ENCODE measurements around the gene MBD3L2B.

MBD3L2B gene

DNA sequence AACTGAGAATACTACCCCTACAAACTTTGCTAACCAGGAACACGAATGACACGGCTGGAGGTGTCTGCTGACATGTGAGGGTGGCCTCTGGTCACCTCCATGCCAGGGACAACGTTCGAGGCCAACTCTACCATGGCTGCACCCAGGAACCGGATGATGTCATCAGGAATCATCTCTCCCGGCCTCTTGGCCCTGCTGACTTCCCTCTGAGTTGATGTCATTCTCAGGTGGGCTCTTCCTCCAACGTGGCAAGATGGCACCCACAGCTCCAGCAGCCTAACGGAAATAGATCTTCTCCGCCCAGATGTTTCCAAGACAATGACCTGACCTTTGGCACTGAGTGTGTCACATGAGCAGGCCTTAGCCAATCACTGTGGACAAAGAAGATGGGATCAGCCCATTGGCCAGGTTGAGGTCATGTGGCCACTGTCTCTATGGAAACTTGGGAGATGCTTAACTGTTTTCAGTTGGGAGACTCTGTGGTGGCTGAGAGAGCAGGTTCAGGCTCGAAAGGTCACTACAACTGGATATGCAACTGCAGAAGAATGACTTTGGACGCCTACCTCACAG is 15.0 kb downstream of the MBD3L2B start:
- Histone ChIP-seq H3K4me1 (peaks cover 11% of the 10 kb centered on the region), H4K20me1 (no peaks in the 10 kb centered on the region)
- TF ChIP-seq Cebpa-rat (IDR thresholded peaks at IDR 0.05) = no peak

DNA sequence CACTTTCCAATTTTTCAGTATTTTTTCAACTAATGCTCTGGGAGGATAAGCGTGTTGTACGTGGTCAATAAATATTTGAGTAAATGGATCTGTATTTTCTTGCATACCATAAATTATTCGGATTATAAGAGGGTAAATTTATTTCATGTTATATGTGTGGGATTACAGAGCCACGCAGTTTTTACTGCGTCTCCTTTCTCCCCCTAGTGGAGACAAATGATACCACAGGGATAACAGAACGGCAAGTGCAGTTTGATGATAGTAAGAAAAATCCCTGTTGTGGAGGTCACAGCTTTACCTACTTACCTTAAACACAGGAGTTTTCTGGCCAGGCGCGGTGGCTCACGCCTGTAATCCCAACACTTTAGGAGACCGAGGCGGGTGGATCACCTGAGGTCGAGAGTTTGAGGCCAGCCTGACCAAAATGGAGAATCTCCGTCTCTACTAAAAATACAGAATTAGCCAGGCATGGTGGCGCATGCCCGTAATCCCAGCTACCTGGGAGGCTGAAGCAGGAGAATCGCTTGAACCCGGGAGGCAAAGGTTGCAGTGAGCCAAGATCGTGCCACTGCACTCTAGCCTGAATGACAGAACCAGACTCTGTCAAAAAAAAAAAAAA is 16.8 kb downstream of the MBD3L2B start:
- no peak overlapping the region for H3K9ac ChIP-seq
- H4K20me1 ChIP-seq = no peaks in the 10 kb centered on the region
- H3K27me3 ChIP-seq = no peaks in the 10 kb centered on the region
- no peak overlapping the region for H3K27ac ChIP-seq
- no peak overlapping the region for H3K4me3 ChIP-seq
- no peak overlapping the region for H3K4me2 ChIP-seq
- TF ChIP-seq Cebpa-rat (IDR thresholded peaks at IDR 0.05) = no peak
- no peaks in the 10 kb centered on the region for H3K36me3 ChIP-seq
- no peaks in the 10 kb centered on the region for H3K9me3 ChIP-seq
- peaks cover 7% of the 10 kb centered on the region for H3K4me1 ChIP-seq

More for the DNA sequence above, 15.0 kb downstream of the MBD3L2B start:
- no peak overlapping the region for H3K9ac ChIP-seq
- no peak overlapping the region for H3K4me2 ChIP-seq
- H3K36me3 ChIP-seq = no peaks in the 10 kb centered on the region
- H3K27me3 ChIP-seq = no peaks in the 10 kb centered on the region
- H3K9me3 ChIP-seq = no peaks in the 10 kb centered on the region
- H3K27ac ChIP-seq = no peak overlapping the region
- H3K4me3 ChIP-seq = no peak overlapping the region

DNA sequence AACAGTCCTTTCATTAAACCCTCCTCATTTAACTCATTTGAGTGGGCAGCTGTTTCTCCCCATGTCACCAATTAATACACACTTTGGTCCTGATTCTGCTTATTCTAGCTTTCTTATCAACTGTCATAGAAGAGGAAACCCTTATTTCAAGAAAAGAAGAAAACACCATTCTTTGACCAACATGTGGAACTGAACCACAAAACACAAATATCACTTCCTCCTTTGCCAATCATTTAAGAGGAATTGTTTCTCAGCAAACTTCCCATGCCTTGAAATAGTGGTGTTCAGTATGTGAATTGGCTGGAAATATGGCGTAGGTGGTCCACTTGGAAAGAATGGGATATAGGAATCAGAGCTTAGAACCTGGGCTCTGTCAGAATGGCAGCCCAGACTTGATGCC is 20.4 kb downstream of the MBD3L2B start:
- Histone ChIP-seq H3K4me1 (no peaks in the 10 kb centered on the region), H3K9me3 (peaks cover 9% of the 10 kb centered on the region; the same call in 1 of the 2 replicates), H3K4me3 (no peak overlapping the region), H3K36me3 (no peaks in the 10 kb centered on the region), H3K9ac (no peak overlapping the region), H4K20me1 (no peaks in the 10 kb centered on the region), H3K27me3 (no peaks in the 10 kb centered on the region), H3K27ac (no peak overlapping the region), H3K4me2 (no peak overlapping the region)
- no peak for TF ChIP-seq Cebpa-rat (IDR thresholded peaks at IDR 0.05)

DNA sequence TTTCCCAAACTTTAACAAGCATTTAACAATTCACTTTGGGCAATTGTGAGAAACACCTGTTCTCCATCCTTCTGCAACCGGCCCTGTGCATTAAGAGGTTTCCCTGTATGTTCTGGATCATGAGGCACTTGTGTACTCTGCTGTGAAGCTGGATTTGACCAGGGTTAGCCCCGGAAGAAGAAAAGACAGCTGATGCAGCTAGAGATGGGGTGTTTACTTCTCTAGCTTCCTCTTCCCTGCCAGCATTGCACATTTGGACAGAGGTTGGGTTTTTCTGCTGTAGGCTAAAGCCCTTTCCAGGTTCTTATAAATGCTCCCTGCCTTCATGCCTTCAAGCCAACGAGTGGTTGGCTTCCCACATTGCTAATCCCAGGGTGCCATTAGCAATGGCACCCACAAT is 20.9 kb downstream of the MBD3L2B start:
- Histone ChIP-seq H3K27me3 (no peaks in the 10 kb centered on the region), H4K20me1 (no peaks in the 10 kb centered on the region), H3K4me1 (no peaks in the 10 kb centered on the region), H3K27ac (no peak overlapping the region), H3K4me2 (no peak overlapping the region), H3K4me3 (no peak overlapping the region), H3K9me3 (peaks cover 14% of the 10 kb centered on the region), H3K9ac (no peak overlapping the region), H3K36me3 (no peaks in the 10 kb centered on the region)
- no peak for TF ChIP-seq Cebpa-rat (IDR thresholded peaks at IDR 0.05)

DNA sequence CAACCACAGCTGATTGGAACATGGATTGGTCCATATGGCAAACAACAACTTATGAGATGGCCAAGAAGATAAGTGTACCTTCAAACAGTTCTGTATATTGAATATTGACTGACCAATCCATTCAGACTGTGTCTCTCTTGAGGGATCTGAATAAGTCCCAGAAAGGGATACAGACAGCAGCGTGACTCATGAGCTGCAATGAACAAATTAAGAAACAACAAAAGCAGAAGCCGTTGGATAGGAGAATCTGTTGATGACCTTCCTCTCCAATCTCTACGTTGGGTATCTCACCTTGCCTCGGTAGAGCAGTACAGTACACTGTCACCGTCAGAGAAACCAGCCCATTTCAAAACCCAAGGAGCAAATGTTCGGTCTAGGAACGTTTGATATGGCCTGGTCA is 21.3 kb downstream of the MBD3L2B start:
- H4K20me1 ChIP-seq = no peaks in the 10 kb centered on the region
- H3K4me1 ChIP-seq = no peaks in the 10 kb centered on the region
- TF ChIP-seq Cebpa-rat (IDR thresholded peaks at IDR 0.05) = no peak
- peaks cover 18% of the 10 kb centered on the region for H3K9me3 ChIP-seq
- no peak overlapping the region for H3K27ac ChIP-seq
- no peaks in the 10 kb centered on the region for H3K36me3 ChIP-seq
- H3K4me3 ChIP-seq = no peak overlapping the region
- no peaks in the 10 kb centered on the region for H3K27me3 ChIP-seq
- no peak overlapping the region for H3K9ac ChIP-seq
- H3K4me2 ChIP-seq = no peak overlapping the region

DNA sequence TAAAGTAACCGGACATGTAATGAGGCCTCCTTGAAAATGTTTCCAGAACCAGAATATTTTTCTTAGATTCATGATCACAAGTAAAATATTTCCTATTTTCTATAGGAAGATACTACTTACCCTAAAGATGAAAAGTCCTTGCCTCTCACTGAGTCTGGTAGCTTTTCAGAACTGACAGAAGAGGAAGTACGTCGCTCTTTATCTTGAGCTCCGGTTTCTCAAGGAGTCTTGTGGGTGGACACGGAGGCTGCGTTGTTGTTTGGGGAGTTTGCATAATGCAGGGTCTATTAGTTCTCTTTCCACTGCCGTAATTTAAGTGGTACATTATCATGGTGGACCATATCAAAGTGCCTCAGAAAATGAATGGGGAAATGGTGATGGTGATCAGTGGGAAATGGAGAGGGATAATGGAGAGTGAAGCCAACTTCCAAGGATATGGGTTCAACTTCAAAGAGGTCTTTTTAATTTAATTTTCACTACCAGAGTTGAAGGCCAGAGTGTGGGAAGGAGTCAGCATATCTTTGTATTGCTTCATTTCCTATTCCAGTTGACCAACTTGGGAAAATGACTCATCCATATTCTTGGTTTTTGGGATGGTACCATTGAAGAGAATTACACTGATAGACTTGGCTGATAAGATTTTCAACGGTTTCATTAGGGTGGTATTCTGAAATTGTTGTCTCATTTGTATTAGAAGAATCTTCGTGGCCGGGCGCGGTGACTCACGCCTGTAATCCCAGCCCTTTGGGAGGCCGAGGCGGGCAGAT is 23.4 kb downstream of the MBD3L2B start:
- Histone ChIP-seq H3K36me3 (no peaks in the 10 kb centered on the region), H3K4me1 (no peaks in the 10 kb centered on the region), H3K4me3 (no peak overlapping the region), H4K20me1 (no peaks in the 10 kb centered on the region), H3K27me3 (no peaks in the 10 kb centered on the region), H3K9me3 (peaks cover 18% of the 10 kb centered on the region), H3K27ac (no peak overlapping the region), H3K9ac (no peak overlapping the region), H3K4me2 (no peak overlapping the region)
- no peak for TF ChIP-seq Cebpa-rat (IDR thresholded peaks at IDR 0.05)

DNA sequence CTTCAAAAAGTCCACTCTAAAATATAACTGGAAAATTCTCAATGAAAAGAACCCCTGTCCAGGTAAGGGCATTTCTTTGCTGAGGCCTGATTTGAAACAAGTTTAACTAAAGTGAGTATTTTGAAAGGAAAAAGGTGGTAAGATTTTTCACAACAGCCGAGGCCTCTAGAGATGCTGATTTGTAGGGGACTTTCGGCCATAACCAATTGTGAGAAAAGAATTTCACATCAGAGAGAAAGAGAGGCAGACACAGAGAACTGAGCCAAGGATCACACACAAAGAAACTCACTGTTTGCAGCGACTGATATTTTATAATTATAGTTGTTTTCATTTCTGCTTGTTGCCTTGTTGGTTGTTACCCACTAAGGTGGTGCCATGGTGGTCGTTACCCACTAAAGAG is 24.4 kb downstream of the MBD3L2B start:
- H3K4me2 ChIP-seq = no peak overlapping the region
- peaks cover 18% of the 10 kb centered on the region for H3K9me3 ChIP-seq
- H4K20me1 ChIP-seq = no peaks in the 10 kb centered on the region
- no peak overlapping the region for H3K27ac ChIP-seq
- no peak overlapping the region for H3K9ac ChIP-seq
- no peak overlapping the region for H3K4me3 ChIP-seq
- no peaks in the 10 kb centered on the region for H3K27me3 ChIP-seq
- TF ChIP-seq Cebpa-rat (IDR thresholded peaks at IDR 0.05) = no peak
- no peaks in the 10 kb centered on the region for H3K4me1 ChIP-seq
- H3K36me3 ChIP-seq = no peaks in the 10 kb centered on the region

DNA sequence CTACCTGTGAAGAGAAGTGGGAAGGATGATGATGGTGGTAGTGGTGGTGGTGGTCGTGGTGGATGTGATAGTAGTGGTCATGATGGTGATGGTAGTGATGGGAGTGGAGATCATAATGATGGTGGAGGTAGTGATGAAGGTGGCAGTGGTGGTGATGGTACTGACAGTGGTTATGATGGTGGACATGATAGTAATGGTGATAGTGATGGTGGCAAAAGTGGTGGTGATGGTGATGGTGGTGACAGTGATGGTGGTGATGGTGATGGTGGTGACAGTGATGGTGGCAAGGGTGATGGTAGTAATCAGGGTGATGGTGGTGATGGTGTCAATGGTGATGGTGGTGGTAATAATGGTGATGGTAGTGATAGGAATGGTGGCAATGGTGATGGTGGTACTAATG is 26.2 kb downstream of the MBD3L2B start:
- Histone ChIP-seq H3K27me3 (no peaks in the 10 kb centered on the region), H4K20me1 (no peaks in the 10 kb centered on the region), H3K27ac (no peak overlapping the region)

DNA sequence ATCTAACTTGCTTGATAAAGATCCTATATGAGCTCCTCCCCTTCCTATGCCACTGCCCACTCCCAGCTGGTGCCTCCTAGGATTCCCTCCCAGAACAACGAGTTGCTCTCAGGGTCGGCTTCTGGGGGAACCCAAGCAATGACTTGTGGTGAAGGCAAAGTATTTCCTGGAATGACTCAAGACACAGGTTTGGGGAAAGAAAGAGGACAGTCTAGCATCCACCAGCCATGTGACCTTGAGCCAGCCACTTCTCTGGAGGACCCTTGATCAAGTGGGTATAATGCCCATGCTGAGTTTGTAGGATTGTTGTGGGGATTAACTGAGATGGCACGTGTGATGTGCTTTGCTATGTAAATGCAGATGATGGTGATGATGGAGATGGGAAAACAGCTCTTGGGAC is 33.0 kb downstream of the MBD3L2B start:
- Histone ChIP-seq H3K9ac (no peak overlapping the region), H3K36me3 (no peaks in the 10 kb centered on the region), H3K4me3 (no peak overlapping the region), H3K27me3 (no peaks in the 10 kb centered on the region), H3K4me2 (no peak overlapping the region), H3K4me1 (peaks cover 9% of the 10 kb centered on the region), H4K20me1 (no peaks in the 10 kb centered on the region), H3K9me3 (peaks cover 36% of the 10 kb centered on the region), H3K27ac (no peak overlapping the region)
- TF ChIP-seq Cebpa-rat (IDR thresholded peaks at IDR 0.05) = no peak

More for the DNA sequence above, 26.2 kb downstream of the MBD3L2B start:
- Histone ChIP-seq H3K36me3 (no peaks in the 10 kb centered on the region), H3K4me2 (no peak overlapping the region), H3K4me3 (no peak overlapping the region), H3K9me3 (peaks cover 18% of the 10 kb centered on the region), H3K9ac (no peak overlapping the region), H3K4me1 (peaks cover 9% of the 10 kb centered on the region)
- TF ChIP-seq Cebpa-rat (IDR thresholded peaks at IDR 0.05) = no peak

DNA sequence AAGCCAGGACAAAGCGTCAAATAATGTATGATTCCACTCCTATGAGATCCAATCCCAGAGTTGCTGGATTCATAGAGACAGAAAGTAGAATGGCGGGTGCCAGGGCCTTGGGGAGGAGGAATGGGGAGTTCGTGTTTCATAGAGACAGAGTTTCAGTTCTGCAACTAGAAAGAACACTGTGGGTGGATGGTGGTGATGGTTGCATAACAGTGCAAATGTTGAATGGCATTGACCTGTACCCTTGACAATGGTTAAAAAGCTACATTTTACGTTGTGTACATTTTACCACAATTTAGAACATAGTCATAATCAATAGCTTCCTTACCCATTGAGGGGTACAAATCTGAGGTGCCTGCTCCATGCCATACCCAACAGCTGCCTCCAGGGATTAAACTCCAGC is 33.4 kb downstream of the MBD3L2B start:
- no peaks in the 10 kb centered on the region for H3K36me3 ChIP-seq
- no peak overlapping the region for H3K27ac ChIP-seq
- peaks cover 9% of the 10 kb centered on the region for H3K4me1 ChIP-seq
- H3K9me3 ChIP-seq = peaks cover 38% of the 10 kb centered on the region
- no peak overlapping the region for H3K4me2 ChIP-seq
- TF ChIP-seq Cebpa-rat (IDR thresholded peaks at IDR 0.05) = no peak
- H4K20me1 ChIP-seq = no peaks in the 10 kb centered on the region
- no peak overlapping the region for H3K9ac ChIP-seq
- no peak overlapping the region for H3K4me3 ChIP-seq
- H3K27me3 ChIP-seq = no peaks in the 10 kb centered on the region
